MM.1S (cell line): Measurements from ENCODE around the gene PSD.

Experiments used
- DNase-seq: peaks from one replicate; pipeline ENCODE4 v3.0.0-alpha.2; 2015
- H2AFZ ChIP-seq: fragments of 300-600 bp; sonication (generic); 2 replicates; pipeline ENCODE4 v1.6.0; 2016; ENCODE audit warnings: antibody characterized with exemption, low read length
- H3F3A ChIP-seq: fragments of 300-600 bp; sonication (generic); 2 replicates; pipeline ENCODE4 v1.6.1; 2016; ENCODE audit warnings: mild to moderate bottlenecking, antibody characterized with exemption, low read length, moderate library complexity, mixed read lengths; ENCODE audit not compliant: insufficient read depth
- H3K27ac ChIP-seq: fragments of 300-600 bp; sonication (generic); 2 replicates; pipeline ENCODE4 v1.5.1; 2016; ENCODE audit warnings: mild to moderate bottlenecking, low read length
- H3K27me3 ChIP-seq: fragments of 300-600 bp; sonication (generic); replicated peaks from 2 replicates; pipeline ENCODE4 v1.6.0; 2016; ENCODE audit warnings: low read length; ENCODE audit not compliant: insufficient read depth
- H3K36me3 ChIP-seq: fragments of 300-600 bp; sonication (generic); replicated peaks from 2 replicates; pipeline ENCODE4 v1.6.1; 2016; ENCODE audit warnings: mild to moderate bottlenecking, low read length, mixed read lengths; ENCODE audit not compliant: insufficient read depth
- H3K4me1 ChIP-seq: fragments of 300-600 bp; sonication (generic); 2 replicates; pipeline ENCODE4 v1.6.1; 2016; ENCODE audit warnings: low read length, mixed read lengths
- H3K4me2 ChIP-seq: fragments of 300-600 bp; sonication (generic); 2 replicates; pipeline ENCODE4 v1.6.0; 2016; ENCODE audit warnings: low read depth, low read length
- H3K4me3 ChIP-seq: fragments of 300-600 bp; sonication (generic); 2 replicates; pipeline ENCODE4 v1.5.1; 2016; ENCODE audit warnings: low read length, mixed read lengths
- H3K79me2 ChIP-seq: fragments of 300-600 bp; sonication (generic); 2 replicates; pipeline ENCODE4 v1.6.1; 2016; ENCODE audit warnings: mixed run types, low read length, mixed read lengths
- H3K9ac ChIP-seq: fragments of 300-600 bp; sonication (generic); 2 replicates; pipeline ENCODE4 v1.6.1; 2016; ENCODE audit warnings: low read length, mixed read lengths
- H3K9me2 ChIP-seq: fragments of 300-600 bp; sonication (generic); replicated peaks from 2 replicates; pipeline ENCODE4 v1.6.1; 2016; ENCODE audit warnings: mild to moderate bottlenecking, low read length, mixed read lengths; ENCODE audit not compliant: insufficient read depth
- H3K9me3 ChIP-seq: fragments of 300-600 bp; sonication (generic); replicated peaks from 2 replicates; pipeline ENCODE4 v1.6.1; 2016; ENCODE audit warnings: mild to moderate bottlenecking, low read length, mixed read lengths; ENCODE audit not compliant: insufficient read depth
- H4K20me1 ChIP-seq: fragments of 300-600 bp; sonication (generic); 2 replicates; pipeline ENCODE4 v1.6.1; 2016; ENCODE audit warnings: mild to moderate bottlenecking, low read length, moderate library complexity, mixed read lengths; ENCODE audit not compliant: insufficient read depth
- EZH2 ChIP-seq: fragments of 300-600 bp; sonication (generic); optimal IDR thresholded peaks from 2 replicates; pipeline ENCODE3; 2017; ENCODE audit warnings: low read depth, mild to moderate bottlenecking, antibody characterized with exemption, low read length, mixed read lengths
- EZH2phosphoT487 ChIP-seq: fragments of 300-600 bp; sonication (generic); IDR thresholded peaks from 2 replicates; pipeline ENCODE4 v1.6.1; 2018; ENCODE audit warnings: antibody characterized with exemption, low read length
- TF ChIP-seq, protein P1 (sequence below): fragments of 300-600 bp; sonication (generic); IDR thresholded peaks from 2 replicates; pipeline ENCODE4 v1.5.1; 2016; ENCODE audit warnings: antibody characterized with exemption, low read length, mixed read lengths

Gene PSD

DNA sequence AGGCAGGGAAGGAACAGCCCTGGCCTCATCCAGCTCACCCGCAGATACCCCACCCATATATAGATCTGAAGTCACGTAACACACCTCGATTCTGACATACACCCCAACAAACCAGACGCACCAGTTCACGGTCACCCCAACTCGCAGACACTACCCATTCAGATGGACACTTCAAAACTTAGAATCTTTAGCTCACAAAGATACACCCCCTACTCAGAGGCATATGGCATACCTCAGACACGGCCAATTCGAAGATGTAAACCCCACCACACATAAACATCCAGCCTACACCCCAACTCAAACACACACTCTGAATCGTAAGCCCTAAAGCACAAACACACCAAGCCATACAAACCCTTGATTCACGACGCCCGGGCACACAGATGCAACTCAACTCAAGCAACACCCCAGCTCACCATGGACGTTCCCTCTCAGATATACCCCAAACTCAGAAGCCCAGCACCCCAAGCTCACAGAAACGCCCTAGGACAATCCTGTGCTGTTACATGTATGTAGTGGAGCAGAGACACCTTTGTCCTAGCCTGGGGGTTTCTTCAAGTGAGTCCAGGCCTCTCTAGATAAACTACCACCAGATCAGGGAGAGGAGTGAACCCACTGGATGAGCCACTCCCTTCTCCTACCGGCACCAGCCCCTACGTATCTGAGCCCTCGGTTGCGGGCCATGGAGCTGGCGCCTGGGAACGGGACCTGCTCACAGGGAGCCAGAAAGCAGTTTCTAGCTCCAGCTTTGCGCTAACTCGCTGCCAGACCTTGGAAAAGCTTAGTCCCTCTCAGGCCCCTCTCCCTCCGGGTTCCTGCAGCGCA is 8.8 kb downstream of the PSD start:
- Histone ChIP-seq H2AFZ (no peak overlapping the region), H3K4me1 (no peaks in the 10 kb centered on the region), H3K36me3 (no peaks in the 10 kb centered on the region), H3K9me2 (no peaks in the 10 kb centered on the region), H3K9ac (no peak overlapping the region), H3K9me3 (no peaks in the 10 kb centered on the region), H4K20me1 (no peaks in the 10 kb centered on the region), H3F3A (no peaks in the 10 kb centered on the region), H3K4me3 (no peak overlapping the region), H3K27me3 (peaks cover 76% of the 10 kb centered on the region), H3K4me2 (no peak overlapping the region), H3K27ac (no peak overlapping the region), H3K79me2 (no peaks in the 10 kb centered on the region)
- TF ChIP-seq EZH2 (no peak), EZH2phosphoT487 (no peak)
- TF ChIP-seq, protein P1, sequence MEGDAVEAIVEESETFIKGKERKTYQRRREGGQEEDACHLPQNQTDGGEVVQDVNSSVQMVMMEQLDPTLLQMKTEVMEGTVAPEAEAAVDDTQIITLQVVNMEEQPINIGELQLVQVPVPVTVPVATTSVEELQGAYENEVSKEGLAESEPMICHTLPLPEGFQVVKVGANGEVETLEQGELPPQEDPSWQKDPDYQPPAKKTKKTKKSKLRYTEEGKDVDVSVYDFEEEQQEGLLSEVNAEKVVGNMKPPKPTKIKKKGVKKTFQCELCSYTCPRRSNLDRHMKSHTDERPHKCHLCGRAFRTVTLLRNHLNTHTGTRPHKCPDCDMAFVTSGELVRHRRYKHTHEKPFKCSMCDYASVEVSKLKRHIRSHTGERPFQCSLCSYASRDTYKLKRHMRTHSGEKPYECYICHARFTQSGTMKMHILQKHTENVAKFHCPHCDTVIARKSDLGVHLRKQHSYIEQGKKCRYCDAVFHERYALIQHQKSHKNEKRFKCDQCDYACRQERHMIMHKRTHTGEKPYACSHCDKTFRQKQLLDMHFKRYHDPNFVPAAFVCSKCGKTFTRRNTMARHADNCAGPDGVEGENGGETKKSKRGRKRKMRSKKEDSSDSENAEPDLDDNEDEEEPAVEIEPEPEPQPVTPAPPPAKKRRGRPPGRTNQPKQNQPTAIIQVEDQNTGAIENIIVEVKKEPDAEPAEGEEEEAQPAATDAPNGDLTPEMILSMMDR: no peak
- DNase-seq: no peak

- Histone ChIP-seq H3K9me3 (no peaks in the 10 kb centered on the region), H2AFZ (no peak overlapping the region), H3K27ac (no peak overlapping the region), H3F3A (0 out of 2 replicates have a peak, but pooled peaks cover 5% of the 10 kb centered on the region), H3K9ac (no peak overlapping the region), H3K4me3 (no peak overlapping the region), H3K9me2 (no peaks in the 10 kb centered on the region), H3K4me1 (no peaks in the 10 kb centered on the region), H3K36me3 (no peaks in the 10 kb centered on the region), H3K4me2 (peak overlapping the region; percentile 59), H3K27me3 (peaks cover 68% of the 10 kb centered on the region), H4K20me1 (no peaks in the 10 kb centered on the region), H3K79me2 (no peaks in the 10 kb centered on the region)
- no peak for DNase-seq
- TF ChIP-seq EZH2 (peak; percentile 75), EZH2phosphoT487 (no peak)
- TF ChIP-seq, protein P1: no peak
Observed at GRCh38 chr10:102408728-102409603, 9.6 kb downstream of the PSD start.

DNA sequence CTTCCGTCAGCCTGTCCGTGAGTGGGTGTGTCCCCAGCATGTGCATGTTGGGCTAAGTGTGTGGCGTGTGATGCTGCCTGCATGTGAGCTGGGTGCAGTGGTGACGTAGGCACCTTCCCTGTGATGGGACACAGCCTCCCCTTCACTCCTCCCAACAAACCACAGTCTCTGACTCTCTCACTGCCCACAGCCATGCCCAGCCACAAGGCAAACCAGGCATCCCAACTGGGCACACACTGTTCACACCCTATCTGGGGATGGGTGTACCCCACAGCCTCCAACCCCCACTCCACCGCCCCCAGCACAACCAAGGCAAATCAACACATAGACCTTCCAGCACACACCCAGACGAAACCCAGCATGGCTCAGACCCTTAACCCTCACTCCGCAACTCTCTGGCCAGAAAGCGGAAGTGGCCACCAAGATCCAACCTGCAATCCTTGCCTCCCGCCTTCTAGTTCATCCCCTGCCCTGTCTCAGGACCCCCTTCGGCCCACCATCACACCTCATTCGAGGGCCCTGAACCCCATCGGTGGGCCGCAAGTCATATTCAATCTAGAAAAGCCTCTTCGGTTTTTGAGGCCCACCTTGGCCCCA is 10.4 kb downstream of the PSD start:
- Histone ChIP-seq H3K9me3 (no peaks in the 10 kb centered on the region), H3K4me2 (no peak overlapping the region), H3K27me3 (peaks cover 60% of the 10 kb centered on the region), H3K4me1 (no peaks in the 10 kb centered on the region), H3K9ac (no peak overlapping the region), H4K20me1 (no peaks in the 10 kb centered on the region), H3K79me2 (no peaks in the 10 kb centered on the region), H2AFZ (no peak overlapping the region), H3K27ac (no peak overlapping the region), H3F3A (peaks cover 10% of the 10 kb centered on the region; the same call in 1 of the 2 replicates), H3K9me2 (no peaks in the 10 kb centered on the region), H3K4me3 (no peak overlapping the region), H3K36me3 (no peaks in the 10 kb centered on the region)
- DNase-seq: no peak
- TF ChIP-seq, protein P1: no peak
- no peak for TF ChIP-seq EZH2phosphoT487
- TF ChIP-seq EZH2: no peak
